ENCODE measurements around the gene CD300H. TPM values are rescaled to one million over a fixed set of nuclear protein-coding genes. Genes with fewer than 3 reads are reported as not detected.

The CD300H gene
- total RNA-seq: not detected in 2 replicates

DNA sequence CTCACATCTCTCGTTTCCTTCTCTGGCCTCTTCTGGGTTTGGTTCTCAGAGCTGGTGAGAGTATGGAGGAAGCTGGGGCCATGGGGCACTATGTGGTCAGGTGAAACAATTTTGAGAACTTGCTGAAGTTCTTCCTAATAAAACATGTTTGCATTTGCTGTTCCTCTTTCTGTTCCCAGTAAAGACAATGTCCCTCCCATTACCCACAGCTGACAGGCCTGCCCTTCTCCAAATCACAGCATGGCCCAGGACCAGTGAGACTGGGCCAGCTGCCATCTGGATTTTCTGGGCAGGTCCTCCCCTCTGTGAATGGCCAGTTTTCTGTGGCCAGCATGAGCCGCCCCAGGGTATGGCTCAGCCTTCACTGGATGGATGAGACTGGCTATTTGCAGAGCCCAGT, at the start of gene CD300H:
TSS of gene CD300H (minus strand) at position 113 of the 400 bp plus-strand sequence.
- DNase-seq (ENCODE audit: low read depth in 2 of 2): no peak

DNA sequence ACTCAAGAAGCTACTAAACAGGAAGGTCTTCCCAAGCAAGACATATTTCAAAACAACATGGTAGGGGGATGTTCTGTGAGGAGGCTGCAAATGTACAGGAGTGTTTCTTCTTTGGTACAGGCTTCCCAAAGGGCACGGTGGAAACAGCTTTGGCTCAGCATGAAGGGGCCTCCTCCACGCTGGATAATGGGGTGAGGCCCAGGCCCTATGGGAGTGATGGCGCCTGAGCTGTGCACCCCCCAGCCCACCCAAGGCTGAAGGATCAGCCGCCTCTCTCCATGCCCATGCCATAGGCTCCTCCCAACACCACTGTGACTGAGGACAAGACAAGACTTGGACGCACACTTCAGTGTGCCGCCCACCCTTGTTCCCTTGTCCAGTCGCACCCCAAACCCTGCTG, 49.4 kb upstream of the CD300H start:
- no peak for DNase-seq (ENCODE audit: low read depth in 2 of 2)

DNA sequence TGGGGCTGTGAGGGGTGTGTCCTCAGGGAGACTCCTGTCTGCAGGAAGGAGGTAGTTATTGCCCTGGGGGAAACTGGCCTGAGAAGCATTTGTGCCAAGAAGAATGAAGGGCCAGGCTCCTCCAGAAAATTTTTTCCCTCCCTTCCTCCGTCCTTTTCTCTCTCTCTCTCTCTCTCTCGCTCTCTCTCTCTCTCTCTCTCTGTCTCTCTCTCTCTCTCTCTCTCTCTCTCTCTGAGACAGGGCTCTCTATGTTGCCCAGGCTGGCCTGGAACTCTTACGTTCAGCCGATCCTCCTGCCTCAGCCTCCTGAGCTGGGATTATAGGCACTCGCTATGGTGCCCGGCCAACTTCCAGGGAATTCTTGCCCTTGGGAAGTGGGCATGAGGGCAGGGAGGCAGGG, 44.7 kb upstream of the CD300H start:
- DNase-seq (ENCODE audit: low read depth in 2 of 2): no peak

DNA sequence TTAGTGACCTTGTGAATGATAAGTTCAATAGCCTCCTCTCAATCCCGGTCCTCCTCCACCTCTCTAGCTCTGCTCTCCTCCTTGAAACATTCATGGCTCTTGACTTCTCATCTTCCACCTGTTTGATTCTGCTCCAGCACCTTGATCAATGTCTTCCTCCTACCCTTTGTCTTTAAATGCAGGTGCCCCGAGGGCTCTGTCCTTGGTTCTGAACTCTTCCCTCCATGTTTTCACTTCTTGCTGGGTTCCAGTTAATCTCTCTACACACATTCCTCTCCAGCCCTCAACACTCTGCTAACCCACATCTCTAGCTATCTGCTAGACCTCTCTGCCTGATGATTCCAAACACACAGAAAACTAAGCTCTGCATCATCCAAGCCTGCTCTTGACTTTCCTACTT, 42.8 kb upstream of the CD300H start:
- DNase-seq (ENCODE audit: low read depth in 2 of 2): no peak

DNA sequence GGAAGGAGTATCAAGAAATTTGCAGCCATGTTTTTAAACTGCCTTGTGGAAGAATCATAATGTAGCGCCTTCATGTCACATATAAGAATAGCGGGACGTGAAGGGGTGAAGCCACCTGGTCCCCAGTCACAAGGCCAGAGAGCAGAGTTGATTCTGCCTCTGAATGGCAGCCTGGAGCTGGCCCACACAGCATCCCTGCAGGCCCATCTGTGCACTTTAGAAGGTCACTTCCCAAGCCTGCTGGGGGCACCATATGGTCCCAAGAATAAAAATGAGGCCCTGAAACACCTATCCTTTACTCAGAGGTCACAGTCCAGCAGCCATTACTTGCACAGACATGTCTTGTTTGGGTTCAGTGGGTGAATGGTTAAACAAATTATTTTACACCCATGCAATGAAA, 41.2 kb upstream of the CD300H start:
- no peak for DNase-seq (ENCODE audit: low read depth in 2 of 2)

DNA sequence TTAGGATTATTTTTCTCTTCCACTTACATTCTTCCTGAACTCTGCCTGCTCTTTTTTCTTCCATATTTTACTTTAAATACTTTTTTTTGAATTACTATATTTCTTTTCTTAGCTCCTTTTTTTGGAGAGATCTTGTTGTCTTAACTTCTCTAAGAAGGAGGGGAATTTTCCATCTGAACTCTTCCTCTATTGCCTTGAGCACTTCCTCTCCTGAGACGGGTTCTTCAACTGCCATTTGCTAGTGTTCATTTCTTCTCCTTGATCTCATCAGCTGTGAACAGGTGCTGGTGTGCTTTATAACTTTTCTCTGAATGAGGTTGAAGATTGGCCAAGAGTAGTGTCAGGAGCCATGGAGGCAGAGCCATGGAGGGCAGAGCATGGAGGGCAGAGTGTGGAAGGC, 39.9 kb upstream of the CD300H start:
- no peak for DNase-seq (ENCODE audit: low read depth in 2 of 2)

DNA sequence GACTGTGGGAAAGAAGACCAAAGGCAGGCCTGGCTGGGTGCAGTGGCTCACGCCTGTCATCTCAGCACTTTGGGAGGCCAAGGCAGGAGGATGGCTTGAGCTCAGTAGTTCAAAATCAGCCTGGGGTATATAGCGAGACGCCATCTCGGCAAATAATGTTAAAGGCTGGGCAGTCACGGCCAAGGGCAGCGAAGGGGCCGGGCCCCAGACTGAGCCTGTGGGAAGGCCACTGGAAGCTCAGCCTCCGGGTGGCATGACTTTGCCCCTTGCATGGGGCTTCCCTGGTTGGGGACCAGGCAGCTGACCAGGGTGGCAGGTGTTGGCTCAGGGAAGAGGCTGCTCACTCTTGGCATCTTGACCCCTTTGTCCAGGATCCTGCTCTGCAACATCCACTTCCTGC, 38.7 kb upstream of the CD300H start:
- DNase-seq (ENCODE audit: low read depth in 2 of 2): no peak

DNA sequence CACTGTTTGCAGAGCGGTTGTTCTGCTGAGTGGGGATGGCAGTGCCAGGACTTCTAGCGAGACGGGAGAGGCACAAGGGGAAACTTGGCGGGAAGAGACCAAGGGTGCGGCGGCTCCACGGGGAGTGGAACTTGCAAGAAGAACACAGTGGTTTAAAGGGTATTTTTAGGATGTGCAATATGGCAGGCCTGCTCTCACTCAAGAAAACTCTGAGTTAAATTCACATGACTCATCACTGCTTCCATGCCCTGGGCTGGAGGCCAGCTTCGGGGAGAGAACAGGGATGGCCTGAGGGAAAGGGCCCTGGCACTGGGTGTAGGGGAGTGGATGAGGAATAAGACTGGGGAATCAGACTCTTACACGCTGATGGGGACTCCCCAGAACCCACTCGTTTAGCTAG, 38.1 kb upstream of the CD300H start:
- DNase-seq (ENCODE audit: low read depth in 2 of 2): peak in 1 of 2 donors; percentile 7

DNA sequence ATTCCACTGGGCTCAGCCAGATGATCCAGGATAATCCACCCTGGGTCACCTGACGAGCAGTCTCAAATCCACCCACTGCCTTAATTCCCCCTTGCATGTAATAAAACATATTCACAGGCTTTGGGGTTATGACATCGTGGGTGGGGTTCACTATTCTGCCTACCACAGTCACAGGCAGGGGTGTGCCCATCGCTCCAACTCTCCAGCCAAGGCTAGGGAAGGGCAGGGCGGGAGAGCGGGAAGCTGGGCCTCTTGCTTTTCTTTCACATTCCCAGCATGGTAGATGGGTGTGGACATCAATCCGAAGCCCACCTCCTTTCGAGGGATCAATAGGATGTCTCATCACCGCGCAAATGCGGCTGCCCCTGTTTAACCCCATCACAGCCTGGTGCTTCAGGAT, 37.5 kb upstream of the CD300H start:
- no peak for DNase-seq (ENCODE audit: low read depth in 2 of 2)

DNA sequence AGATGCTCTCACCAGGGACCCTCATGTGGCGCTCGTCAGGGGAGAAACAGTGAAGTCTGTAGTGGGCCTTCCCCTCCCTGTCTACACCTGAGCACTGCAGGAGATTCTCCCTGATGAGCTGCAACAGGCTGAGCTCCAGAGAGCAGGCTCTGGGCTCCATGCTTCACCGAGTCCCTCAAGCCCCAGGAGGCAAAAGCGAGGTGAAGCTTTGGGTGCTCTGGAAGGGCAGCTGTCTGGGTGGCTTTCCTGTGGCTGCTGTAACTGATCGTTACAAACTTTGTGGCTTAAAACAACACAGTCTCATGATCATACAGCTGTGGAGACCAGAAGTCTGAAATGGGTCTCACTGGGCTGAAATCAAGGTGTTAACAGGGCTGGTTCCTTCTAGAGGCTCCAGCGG, 36.9 kb upstream of the CD300H start:
- no peak for DNase-seq (ENCODE audit: low read depth in 2 of 2)

DNA sequence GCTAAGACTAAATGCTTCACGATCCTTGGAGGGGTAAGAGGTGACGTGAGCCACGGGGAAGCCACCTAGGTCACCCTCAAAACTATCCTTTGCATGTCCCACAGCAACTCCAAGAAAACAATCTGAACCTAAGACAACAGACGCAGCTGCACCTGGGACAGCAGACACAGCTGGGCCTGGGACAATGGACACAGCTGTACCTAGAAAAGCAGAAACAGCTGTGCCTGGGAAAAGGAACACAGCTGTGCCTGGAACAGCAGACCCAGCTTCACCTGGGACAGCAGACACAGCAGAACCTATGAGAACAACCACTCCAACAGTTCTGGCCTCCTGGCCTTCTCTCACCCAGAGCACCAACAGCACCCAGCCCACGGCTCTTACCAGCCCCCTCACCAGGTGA, 36.4 kb upstream of the CD300H start:
- no peak for DNase-seq (ENCODE audit: low read depth in 2 of 2)

DNA sequence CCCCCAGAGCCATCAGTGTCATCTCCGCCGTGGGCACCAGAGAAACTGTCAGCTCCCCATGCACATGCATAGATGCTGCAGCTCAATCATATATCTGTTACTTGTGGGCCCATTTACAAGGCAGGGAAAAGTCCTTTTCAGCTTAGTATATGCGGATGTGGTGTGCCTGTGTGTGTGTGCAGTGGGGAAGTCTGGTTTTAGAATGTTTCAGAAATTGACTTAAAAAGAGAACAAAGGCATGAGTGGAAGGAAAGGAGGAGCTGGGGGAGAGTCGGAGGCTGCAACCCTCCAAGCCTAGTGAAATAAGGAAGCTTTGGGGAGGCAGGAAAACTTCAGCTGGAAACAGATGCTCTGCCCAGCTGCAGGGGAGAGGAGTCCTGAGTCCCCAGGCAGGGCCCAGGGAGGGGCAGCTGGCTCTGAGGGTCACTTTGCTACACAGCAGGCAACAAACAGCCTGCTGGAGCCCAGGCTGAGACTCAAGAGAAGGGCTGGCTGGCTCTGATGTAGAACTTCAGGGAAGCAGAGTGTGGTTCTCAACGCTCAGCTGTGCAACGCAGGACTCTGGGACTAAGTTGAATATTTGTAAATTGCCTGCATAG, 35.8 kb upstream of the CD300H start:
- no peak for DNase-seq (ENCODE audit: low read depth in 2 of 2)

DNA sequence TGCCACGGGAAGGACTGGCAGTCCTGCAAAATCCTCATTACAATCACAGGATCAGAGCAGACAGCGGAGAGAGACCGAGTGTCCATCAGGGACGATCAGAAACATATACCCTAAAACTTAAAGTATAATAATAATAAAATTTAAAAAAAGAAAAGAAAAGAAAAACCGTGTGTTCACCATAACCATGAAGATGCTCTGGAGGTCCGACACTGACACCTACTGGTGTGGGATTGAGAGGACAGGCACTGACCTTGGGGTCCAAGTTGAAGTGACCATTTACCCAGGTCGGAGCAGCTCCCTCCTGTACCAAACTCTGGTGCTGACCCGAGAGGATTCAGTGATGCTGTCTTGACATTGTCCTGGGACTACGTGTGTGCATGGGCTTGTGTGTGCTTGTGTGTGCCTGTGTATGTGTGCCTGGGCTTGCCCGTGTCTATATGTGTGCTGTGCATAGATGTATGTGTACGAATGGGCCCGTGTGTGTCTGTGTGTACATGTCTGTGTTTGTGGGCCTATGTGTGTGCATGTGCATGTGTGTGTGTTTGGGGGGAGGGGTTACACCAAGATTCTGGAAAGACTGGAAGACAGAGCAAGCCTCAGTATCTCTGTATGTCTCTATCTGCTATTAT, 34.7 kb upstream of the CD300H start:
- peak; percentile 40 to 54 for DNase-seq (ENCODE audit: low read depth in 2 of 2)

DNA sequence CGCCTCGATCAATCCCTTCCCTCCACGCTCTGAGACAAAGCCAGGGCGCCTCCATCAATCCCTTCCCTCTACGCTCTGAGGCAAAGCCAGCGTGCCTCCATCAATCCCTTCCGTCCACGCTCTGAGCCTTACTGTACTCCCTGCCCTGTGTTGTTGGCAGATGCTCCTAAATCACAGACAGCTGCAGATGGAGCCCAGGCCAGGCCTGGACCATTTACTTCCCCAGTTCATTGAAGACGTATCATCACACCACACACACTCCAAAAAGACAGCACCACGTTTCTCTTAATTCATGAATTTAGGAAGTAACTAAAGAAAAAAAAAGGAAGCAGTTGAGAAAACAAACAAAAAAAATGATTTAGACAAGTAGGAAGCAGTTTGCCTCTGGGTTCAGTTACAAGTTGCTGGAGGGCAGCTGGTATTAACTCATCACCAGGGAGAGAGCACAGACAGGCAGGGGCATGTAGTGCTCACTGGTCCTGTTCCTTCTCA, 32.2 kb upstream of the CD300H start:
- DNase-seq (ENCODE audit: low read depth in 2 of 2): no peak

DNA sequence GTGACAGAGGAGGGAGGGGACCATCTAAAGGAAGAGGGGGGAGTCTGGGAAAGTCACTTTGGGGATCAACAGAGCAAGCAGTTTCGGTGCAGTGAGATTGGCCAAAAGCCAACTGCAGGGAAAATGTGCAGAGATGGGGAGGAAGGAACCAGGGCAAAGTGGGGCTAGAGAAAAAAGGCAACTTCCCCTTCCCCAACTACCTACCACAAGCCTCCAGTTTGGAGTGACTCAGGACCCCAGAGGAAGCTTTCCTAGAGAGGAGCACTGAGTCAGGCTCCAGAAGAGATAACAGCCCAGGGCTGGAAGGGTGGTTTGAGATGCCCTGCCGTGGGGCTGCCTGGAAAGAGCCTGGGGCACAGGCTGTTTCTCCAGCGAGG, 31.7 kb upstream of the CD300H start:
- DNase-seq (ENCODE audit: low read depth in 2 of 2): no peak

DNA sequence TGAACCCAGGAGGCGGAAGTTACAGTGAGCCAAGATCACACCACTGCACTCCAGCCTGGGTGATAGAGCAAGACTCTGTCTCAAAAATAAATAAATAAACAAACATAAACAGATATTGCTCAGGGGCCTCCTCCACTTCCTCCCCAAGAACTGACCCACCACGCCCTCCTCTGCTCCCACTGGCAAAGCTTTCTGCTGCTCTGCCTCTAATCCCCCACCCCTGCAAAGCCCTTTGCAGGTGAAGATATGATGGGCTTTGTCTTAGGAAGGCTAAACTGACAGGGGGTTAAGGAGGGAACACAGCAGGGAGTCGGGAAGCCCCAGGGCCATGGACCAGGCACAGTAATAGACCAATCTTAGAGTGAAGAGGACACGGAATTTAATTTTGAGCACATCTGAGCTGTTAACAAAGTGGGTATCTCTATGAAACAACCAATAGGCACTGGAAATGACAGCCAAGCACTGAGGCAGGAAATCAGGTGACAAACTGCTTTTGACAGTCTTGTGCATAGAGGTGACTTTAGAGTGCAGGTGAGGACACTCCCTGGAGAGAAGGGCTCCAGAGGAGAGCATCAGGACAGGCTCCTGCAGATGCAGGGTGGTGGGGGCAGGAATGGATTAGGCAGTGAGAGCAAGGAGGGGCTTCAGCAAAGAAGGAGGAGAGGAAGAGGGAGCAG, 31.2 kb upstream of the CD300H start:
- DNase-seq (ENCODE audit: low read depth in 2 of 2): no peak

DNA sequence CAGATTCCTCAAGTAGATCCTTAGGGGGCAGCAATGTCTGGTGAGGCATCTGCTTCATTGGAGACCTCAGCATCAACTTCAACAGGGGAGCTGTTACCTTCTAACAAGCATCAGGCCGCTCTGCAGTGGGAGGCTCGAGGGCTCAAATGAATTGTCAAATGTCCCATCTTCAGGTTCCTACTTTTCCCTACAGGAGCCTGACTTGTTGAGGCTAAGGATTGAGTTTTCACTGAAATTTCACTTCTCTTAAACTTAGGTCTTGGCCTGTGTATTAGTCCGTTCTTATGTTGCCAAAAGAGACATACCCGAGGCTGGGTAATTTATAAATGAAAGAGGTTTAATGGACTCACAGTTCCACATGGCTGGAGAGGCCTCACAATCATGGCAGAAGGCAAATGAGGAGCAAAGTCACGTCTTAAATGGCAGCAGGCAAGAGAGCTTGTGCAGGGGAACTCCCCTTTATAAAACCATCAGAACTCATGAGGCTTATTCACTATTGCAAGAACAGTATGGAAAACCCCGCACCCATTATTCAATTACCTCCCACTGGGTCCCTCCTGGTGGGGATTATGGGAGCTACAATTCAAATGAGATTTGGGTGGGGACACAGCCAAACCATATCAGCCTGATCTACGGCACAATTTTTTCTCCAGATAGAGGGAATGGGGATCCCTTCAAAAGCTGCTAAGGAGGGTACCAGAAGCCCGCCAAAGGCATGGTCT, 29.9 kb upstream of the CD300H start:
- DNase-seq (ENCODE audit: low read depth in 2 of 2): no peak

DNA sequence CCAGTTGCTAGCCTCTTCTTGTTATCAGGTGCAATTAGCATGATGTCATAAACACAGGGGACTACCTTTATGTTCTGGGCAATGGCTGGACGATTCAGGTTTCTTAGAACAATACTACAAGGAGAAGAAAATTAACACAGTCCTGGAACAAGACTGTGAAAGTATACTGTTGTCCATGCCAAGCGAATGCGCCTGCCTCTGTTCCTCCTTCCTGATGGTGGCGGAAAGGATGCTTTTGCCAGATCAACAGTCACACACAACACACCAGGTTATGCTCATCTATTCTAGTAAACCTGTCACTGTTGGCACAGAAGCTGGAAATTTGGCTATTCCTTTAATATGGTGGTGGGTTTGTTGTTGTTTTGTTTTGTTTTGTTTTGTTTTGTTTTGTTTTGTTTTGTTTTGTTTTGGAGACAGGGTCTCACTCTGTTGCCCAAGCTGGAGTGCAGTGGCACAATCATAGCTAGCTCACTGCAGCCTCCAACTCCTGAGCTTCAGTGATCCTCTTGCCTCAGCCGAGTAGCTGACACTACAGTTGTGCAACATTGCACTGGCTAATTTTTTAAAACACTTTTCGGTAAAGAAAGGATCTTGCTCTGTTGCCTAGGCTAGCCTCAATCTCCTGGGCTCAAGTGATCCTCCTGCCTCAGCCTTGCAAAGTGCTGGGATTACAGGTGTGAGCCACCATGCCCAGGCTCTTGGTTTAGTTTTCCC, 27.9 kb upstream of the CD300H start:
- DNase-seq (ENCODE audit: low read depth in 2 of 2): no peak

DNA sequence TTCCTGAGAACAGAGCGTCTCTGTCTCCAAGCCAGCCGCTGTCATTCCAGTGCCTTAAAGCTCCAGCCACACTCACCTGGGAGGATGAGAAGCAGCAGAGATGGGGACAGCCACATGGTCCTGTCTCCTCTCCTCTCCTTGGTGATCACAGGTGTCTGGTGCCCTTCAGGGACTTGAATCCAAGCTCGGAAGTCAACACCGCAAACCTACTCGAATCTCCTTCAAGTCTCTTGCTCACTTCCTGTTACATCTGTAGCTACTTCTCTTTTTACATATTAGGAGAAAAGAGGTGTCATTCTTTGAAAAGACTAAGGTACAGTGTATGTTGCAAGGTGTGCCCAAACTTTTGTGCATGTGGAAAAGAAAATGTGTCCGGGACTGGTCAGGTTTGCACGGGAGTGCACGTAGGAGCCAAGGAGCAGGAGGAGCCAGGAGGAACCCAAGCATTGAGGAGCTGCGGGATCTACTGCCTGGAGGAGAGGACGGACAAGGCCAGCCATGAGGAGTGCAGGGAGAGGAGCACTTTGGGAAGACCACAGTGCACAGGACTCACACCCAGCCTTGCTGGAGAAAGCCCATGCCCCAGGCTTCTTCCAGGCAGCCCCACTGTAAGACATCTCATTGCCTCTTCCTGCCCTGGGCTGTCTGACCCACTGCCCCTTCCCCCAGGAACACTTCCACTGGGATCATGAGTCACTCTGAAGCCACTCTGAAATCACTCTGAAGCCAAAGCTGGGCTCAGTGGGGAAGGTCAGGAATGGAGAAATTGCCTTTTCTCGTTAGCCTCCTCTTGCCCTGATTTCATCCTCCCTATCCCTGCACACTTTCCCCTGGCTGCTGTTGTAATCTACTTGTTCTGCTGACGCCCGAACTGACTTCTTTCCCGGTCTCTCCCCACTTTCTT, 25.0 kb upstream of the CD300H start, which contains the start of gene CD300LD:
TSS of gene CD300LD (minus strand) at position 197 of the 904 bp plus-strand sequence. CDS start at position 116, 81 bp downstream.
- no peak for DNase-seq (ENCODE audit: low read depth in 2 of 2)

DNA sequence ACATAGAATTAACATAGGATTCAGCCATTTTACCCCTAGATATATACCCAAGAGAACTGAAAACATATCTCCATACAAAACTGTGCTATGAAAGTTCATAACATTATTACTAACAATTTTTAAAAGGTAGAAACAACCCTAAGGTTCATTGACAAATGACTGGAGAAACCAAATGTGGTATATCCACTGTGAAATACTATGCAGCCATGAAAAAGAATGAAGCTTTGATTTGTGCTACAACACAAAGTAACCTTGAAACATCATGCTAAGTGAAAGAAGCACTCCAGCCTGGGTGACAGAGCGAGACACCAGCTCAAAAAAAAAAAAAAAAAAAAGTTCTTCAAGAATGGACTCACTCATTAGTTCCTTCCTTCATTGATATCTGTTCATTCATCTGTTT, 24.2 kb upstream of the CD300H start:
- no peak for DNase-seq (ENCODE audit: low read depth in 2 of 2)

DNA sequence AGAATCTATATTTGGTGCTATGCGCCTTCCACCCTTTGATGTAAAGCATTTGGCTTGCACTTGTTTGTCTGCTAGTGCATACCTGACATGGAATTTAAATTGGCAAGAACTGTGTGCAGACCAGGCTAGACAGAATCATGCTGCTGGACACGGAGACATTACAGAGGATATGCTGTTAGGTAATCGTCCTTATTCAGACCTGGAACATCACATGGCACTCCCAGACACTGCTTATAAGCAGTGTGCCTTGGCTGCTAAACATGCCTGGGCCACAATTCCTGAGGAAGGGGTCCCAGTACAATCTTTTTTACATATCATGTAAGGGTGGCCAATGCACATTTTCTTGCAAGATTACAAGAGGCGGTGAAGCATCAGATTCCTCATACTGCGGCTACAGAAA, 18.4 kb upstream of the CD300H start:
- no peak for DNase-seq (ENCODE audit: low read depth in 2 of 2)

All from lung microvascular endothelial cell (primary cell).